ENCODE data around the gene SEMA5B. TPM values are rescaled to one million over a fixed set of nuclear protein-coding genes. Genes with fewer than 3 reads are reported as not detected.

Gene SEMA5B
- total and polyA plus RNA-seq, 9 of the 15 experiments (the other 6 are each of a cell fraction or from before 2014, with no cell fraction given): not detected

- TF ChIP-seq MBD1 (CRISPR knock-in tag; IDR thresholded peaks at IDR 0.05): no peak
- no peak for TF ChIP-seq TAF9B (IDR thresholded peaks at IDR 0.05; ENCODE audit: partially characterized antibody)
Observed at GRCh38 chr3:123021388-123021787, 6.2 kb downstream of the SEMA5B start (continued).

- POLR2A ChIA-PET: interaction anchor here (0.6 to 1.0 kb wide), 2 partner anchors 24 to 69 kb away, joined by 3 to 4 read pairs; no protein-coding TSS in a partner anchor
- TF ChIP-seq HNRNPH1 (optimal IDR thresholded peaks at IDR 0.05; ENCODE audit: low read depth, low read length) (no peak), SP1 (CRISPR knock-in tag; IDR thresholded peaks at IDR 0.05) (no peak), ZKSCAN1 (IDR thresholded peaks at IDR 0.05; ENCODE audit: low read depth, low read length) (no peak), HMBOX1 (IDR thresholded peaks at IDR 0.05) (no peak), NFE2 (IDR thresholded peaks at IDR 0.05; ENCODE audit: low read depth) (no peak), CAMTA2 (CRISPR knock-in tag; conservative IDR thresholded peaks at IDR 0.05) (no peak), MEF2A (IDR thresholded peaks at IDR 0.05; ENCODE audit: control insufficient read depth, low read depth, low read length) (no peak), NFIC (IDR thresholded peaks at IDR 0.05) (no peak), ZNF586 (CRISPR knock-in tag; conservative IDR thresholded peaks at IDR 0.05) (no peak), MYC (IDR thresholded peaks at IDR 0.05; ENCODE audit: low read depth, low read length) (no peak), MYC (CRISPR knock-in tag; IDR thresholded peaks at IDR 0.05; ENCODE audit: borderline replicate concordance, low read depth) (no peak), NCOA2 (IDR thresholded peaks at IDR 0.05; ENCODE audit: partially characterized antibody in 2 of 2) (no peak), FOXJ3 (CRISPR knock-in tag; IDR thresholded peaks at IDR 0.05) (no peak), ARID4B (CRISPR knock-in tag; IDR thresholded peaks at IDR 0.05) (no peak)
Observed at GRCh38 chr3:123020709-123021108, 6.9 kb downstream of the SEMA5B start.

More at GRCh38 chr3:123020709-123021108, 6.9 kb downstream of the SEMA5B start:
- Histone ChIP-seq H3K4me2 (ENCODE audit: insufficient read depth, low read length) (no peak overlapping the region), H4K20me1 (replicated peaks; ENCODE audit: control insufficient read depth, insufficient read depth, low read length) (no peaks in the 10 kb centered on the region), H3K4me1 (replicated peaks in 1 of 2; ENCODE audit: control insufficient read depth in 2 of 2, insufficient read depth in 2 of 2, low read length in 2 of 2) (no peaks in the 10 kb centered on the region), H3K27me3 (ENCODE audit: control insufficient read depth in 2 of 2, insufficient read depth in 2 of 2, low read length in 2 of 2) (peaks cover 8 to 30% of the 10 kb centered on the region in 2 experiments; a peak in 4 of 5 replicates), H3K9ac (ENCODE audit: insufficient read depth in 1 of 2, low read depth in 2 of 2, low read length in 2 of 2) (no peak overlapping the region), H3K9me1 (ENCODE audit: control insufficient read depth, insufficient read depth, low read length) (no peaks in the 10 kb centered on the region), H3K79me2 (ENCODE audit: control insufficient read depth, insufficient read depth, low read length) (no peaks in the 10 kb centered on the region), H3K4me3 (no peak overlapping the region), H3K36me3 (ENCODE audit: control insufficient read depth, insufficient read depth, low read length) (no peaks in the 10 kb centered on the region), H3K27ac (ENCODE audit: extremely low read depth, low read depth, low read length) (no peak overlapping the region), H3K9me3 (replicated peaks; ENCODE audit: control insufficient read depth, insufficient read depth, low read depth, low read length) (no peaks in the 10 kb centered on the region), H2AFZ (ENCODE audit: low read depth, low read length) (no peak overlapping the region)
- DNase-seq (ENCODE audit: extremely low read depth in 1 of 4, low spot score in 3 of 4) (no peak), FAIRE-seq (no peak), ATAC-seq (no peak)
- CTCF ChIA-PET (ENCODE audit: low intra/inter-chr PET ratio): no interaction called here
- intact Hi-C loops (cut with micrococcal nuclease): loop anchor here (10.0 kb wide), 2 partner anchors 266 to 456 kb away; partner anchors contain the start of genes DTX3L and PARP9
- BruUV-seq (replicated peaks): no TSS peak
- in situ Hi-C loops (cut with MboI): no loop called here
- 5% methylated on average over 3 of the region's 3 CpGs for WGBS (ENCODE audit: insufficient coverage, low coverage, missing lambda C conversion rate)

Measured in K562 (cell line).